ENCODE measurements around the gene BSND.

DNA sequence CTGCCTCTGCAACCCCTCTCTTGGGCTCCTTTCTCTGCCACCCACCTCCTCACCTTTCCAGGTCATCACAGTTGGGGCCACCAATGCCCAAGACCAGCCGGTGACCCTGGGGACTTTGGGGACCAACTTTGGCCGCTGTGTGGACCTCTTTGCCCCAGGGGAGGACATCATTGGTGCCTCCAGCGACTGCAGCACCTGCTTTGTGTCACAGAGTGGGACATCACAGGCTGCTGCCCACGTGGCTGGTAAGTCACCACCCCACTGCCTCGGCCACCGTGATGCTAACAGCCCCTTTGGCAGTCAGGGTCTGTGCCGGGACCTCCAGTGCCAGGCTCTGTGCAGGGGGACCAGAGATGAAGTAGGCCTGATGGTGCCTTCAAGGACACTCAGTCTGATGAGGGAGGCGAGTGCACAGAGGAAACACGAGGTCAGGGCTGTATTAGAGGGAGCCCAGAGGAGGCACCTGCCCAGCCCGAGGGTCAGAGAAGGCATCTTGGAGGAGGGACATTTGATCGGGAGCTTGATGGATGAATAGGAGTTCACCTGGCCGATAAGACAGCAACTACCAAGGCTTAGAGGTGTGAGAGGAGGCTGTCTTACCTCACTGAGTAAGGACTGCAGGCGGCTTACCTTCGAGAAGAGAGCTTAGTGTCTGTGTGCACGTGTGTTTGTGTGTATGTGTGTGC, 58.7 kb downstream of the BSND start:
- TF ChIP-seq, protein P1, sequence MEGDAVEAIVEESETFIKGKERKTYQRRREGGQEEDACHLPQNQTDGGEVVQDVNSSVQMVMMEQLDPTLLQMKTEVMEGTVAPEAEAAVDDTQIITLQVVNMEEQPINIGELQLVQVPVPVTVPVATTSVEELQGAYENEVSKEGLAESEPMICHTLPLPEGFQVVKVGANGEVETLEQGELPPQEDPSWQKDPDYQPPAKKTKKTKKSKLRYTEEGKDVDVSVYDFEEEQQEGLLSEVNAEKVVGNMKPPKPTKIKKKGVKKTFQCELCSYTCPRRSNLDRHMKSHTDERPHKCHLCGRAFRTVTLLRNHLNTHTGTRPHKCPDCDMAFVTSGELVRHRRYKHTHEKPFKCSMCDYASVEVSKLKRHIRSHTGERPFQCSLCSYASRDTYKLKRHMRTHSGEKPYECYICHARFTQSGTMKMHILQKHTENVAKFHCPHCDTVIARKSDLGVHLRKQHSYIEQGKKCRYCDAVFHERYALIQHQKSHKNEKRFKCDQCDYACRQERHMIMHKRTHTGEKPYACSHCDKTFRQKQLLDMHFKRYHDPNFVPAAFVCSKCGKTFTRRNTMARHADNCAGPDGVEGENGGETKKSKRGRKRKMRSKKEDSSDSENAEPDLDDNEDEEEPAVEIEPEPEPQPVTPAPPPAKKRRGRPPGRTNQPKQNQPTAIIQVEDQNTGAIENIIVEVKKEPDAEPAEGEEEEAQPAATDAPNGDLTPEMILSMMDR (IDR thresholded peaks at IDR 0.05), result no peak
- no peak for TF ChIP-seq POLR2A (IDR thresholded peaks at IDR 0.05)

Data from esophagus squamous epithelium (tissue), 4 donors.